WTC11 (cell line): Measurements from ENCODE around the gene NOL7. TPM values are rescaled to one million over a fixed set of nuclear protein-coding genes. Genes with fewer than 3 reads are reported as not detected.

Source experiments
- ATAC-seq: fragments of 200-7000 bp; cut with Tn5 transposase; 2 replicates; pipeline ENCODE4 v1.10.0; 2021; ENCODE audit warnings: mild to moderate bottlenecking, moderate library complexity
- CTCF ChIA-PET: fragments of 300-600 bp; sonication (Branson Sonifier 250); formaldehyde crosslinking; loops from one replicate; lab custom pipeline; 2021; ENCODE audit warnings: antibody characterized with exemption; lab: Charles Lee
- POLR2A ChIA-PET: fragments of 350-600 bp; sonication (Branson Sonifier 250); formaldehyde crosslinking; loops from one replicate; lab custom pipeline; 2021; ENCODE audit warnings: antibody characterized with exemption; lab: Charles Lee
- DNase-seq: peaks from one replicate; pipeline ENCODE4 v3.0.0; 2021; ENCODE audit warnings: low spot score
- H3K27ac Mint-ChIP-seq: 2 replicates; pipeline ENCODE4 v1.8.0; 2021; ENCODE audit warnings: mixed read lengths
- H3K27me3 Mint-ChIP-seq: 2 replicates; pipeline ENCODE4 v1.8.0; 2021; ENCODE audit warnings: low read depth, mild to moderate bottlenecking, moderate library complexity, mixed read lengths
- H3K36me3 Mint-ChIP-seq: 2 replicates; pipeline ENCODE4 v1.8.0; 2021; ENCODE audit warnings: mixed read lengths
- H3K4me1 Mint-ChIP-seq: 2 replicates; pipeline ENCODE4 v1.8.0; 2022; ENCODE audit warnings: mixed read lengths
- H3K4me3 Mint-ChIP-seq: 2 replicates; pipeline ENCODE4 v1.8.0; 2021; ENCODE audit warnings: mild to moderate bottlenecking, moderate library complexity, mixed read lengths
- H3K9me3 Mint-ChIP-seq: 2 replicates; pipeline ENCODE4 v1.8.0; 2021; ENCODE audit warnings: mixed read lengths
- ATF1 ChIP-seq: sonication (generic); formaldehyde crosslinking; IDR thresholded peaks from 2 replicates; pipeline ENCODE4 v1.8.1; 2023; ENCODE audit warnings: mild to moderate bottlenecking, moderate library complexity, missing genetic modification reagents
- EMX1 ChIP-seq: fragments of 250-450 bp; sonication (Bioruptor Pico); IDR thresholded peaks from 2 replicates; pipeline ENCODE4 v1.8.0; 2021; ENCODE audit warnings: mild to moderate bottlenecking
- ETV6 ChIP-seq: sonication (generic); formaldehyde crosslinking; IDR thresholded peaks from 2 replicates; pipeline ENCODE4 v1.8.1; 2022; ENCODE audit warnings: mild to moderate bottlenecking, missing genetic modification reagents
- FOXP4 ChIP-seq: sonication (generic); formaldehyde crosslinking; IDR thresholded peaks from 2 replicates; pipeline ENCODE4 v1.8.0; 2022; ENCODE audit warnings: mild to moderate bottlenecking, missing genetic modification reagents
- GABPB1 ChIP-seq: sonication (generic); formaldehyde crosslinking; IDR thresholded peaks from 2 replicates; pipeline ENCODE4 v1.8.1; 2023; ENCODE audit warnings: mild to moderate bottlenecking, missing genetic modification reagents
- GRHL2 ChIP-seq: fragments of 250-450 bp; sonication (Bioruptor Pico); IDR thresholded peaks from 2 replicates; pipeline ENCODE4 v1.8.0; 2022; ENCODE audit warnings: mild to moderate bottlenecking, moderate library complexity; ENCODE audit not compliant: insufficient replicate concordance, severe bottlenecking
- IRF1 ChIP-seq: sonication (generic); formaldehyde crosslinking; IDR thresholded peaks from 2 replicates; pipeline ENCODE4 v1.8.0; 2023; ENCODE audit warnings: missing genetic modification reagents
- JUN ChIP-seq: sonication (generic); formaldehyde crosslinking; IDR thresholded peaks from 2 replicates; pipeline ENCODE4 v1.8.0; 2023; ENCODE audit warnings: mild to moderate bottlenecking, missing genetic modification reagents
- KAT7 ChIP-seq: sonication (generic); formaldehyde crosslinking; IDR thresholded peaks from 2 replicates; pipeline ENCODE4 v1.8.1; 2023; ENCODE audit warnings: missing genetic modification reagents, mild to moderate bottlenecking, borderline replicate concordance
- MXD4 ChIP-seq: fragments of 250-450 bp; sonication (Bioruptor Pico); IDR thresholded peaks from 2 replicates; pipeline ENCODE4 v1.8.0; 2021; ENCODE audit warnings: mild to moderate bottlenecking, moderate library complexity, borderline replicate concordance
- NR2C2 ChIP-seq: sonication (generic); formaldehyde crosslinking; IDR thresholded peaks from 2 replicates; pipeline ENCODE4 v1.8.0; 2022; ENCODE audit warnings: mild to moderate bottlenecking, missing genetic modification reagents
- PRRX2 ChIP-seq: fragments of 250-450 bp; sonication (Bioruptor Pico); IDR thresholded peaks from 2 replicates; pipeline ENCODE4 v1.8.0; 2021; ENCODE audit warnings: mild to moderate bottlenecking
- RORB ChIP-seq: fragments of 250-450 bp; sonication (Bioruptor Pico); IDR thresholded peaks from 2 replicates; pipeline ENCODE4 v1.9.0; 2021; ENCODE audit warnings: mild to moderate bottlenecking
- SP1 ChIP-seq: sonication (generic); formaldehyde crosslinking; conservative IDR thresholded peaks from 2 replicates; pipeline ENCODE4 v1.8.1; 2022; ENCODE audit warnings: missing genetic modification reagents
- TEAD1 ChIP-seq: sonication (generic); formaldehyde crosslinking; IDR thresholded peaks from 2 replicates; pipeline ENCODE4 v1.8.0; 2022; ENCODE audit warnings: mild to moderate bottlenecking, missing genetic modification reagents
- ZMAT4 ChIP-seq: fragments of 250-450 bp; sonication (Bioruptor Pico); IDR thresholded peaks from 2 replicates; pipeline ENCODE4 v1.9.0; 2021; ENCODE audit warnings: mild to moderate bottlenecking
- ZNF121 ChIP-seq: sonication (generic); formaldehyde crosslinking; IDR thresholded peaks from 2 replicates; pipeline ENCODE4 v1.8.0; 2023; ENCODE audit warnings: missing genetic modification reagents
- ZNF423 ChIP-seq: fragments of 250-450 bp; sonication (Bioruptor Pico); IDR thresholded peaks from 2 replicates; pipeline ENCODE4 v2.1.2; 2022; ENCODE audit warnings: mild to moderate bottlenecking, moderate library complexity
- total RNA-seq: library from RNA; stranded (reverse); gene quantifications from 3 replicates; pipeline ENCODE4 v1.2.3, GENCODE V29; 2021
- TF ChIP-seq, protein P1 (sequence below): sonication (generic); formaldehyde crosslinking; conservative IDR thresholded peaks from 2 replicates; pipeline ENCODE4 v1.8.1; 2023; ENCODE audit warnings: mild to moderate bottlenecking, low read depth, missing genetic modification reagents, moderate library complexity
- TF ChIP-seq, protein P2 (sequence below): sonication (generic); formaldehyde crosslinking; IDR thresholded peaks from 2 replicates; pipeline ENCODE4 v1.8.1; 2023; ENCODE audit warnings: mild to moderate bottlenecking, missing genetic modification reagents, borderline replicate concordance
- TF ChIP-seq, protein P3 (sequence below): sonication (generic); formaldehyde crosslinking; IDR thresholded peaks from 2 replicates; pipeline ENCODE4 v1.8.1; 2023; ENCODE audit warnings: mild to moderate bottlenecking, moderate library complexity, missing genetic modification reagents
- TF ChIP-seq, protein P4 (sequence below): sonication (generic); formaldehyde crosslinking; IDR thresholded peaks from 2 replicates; pipeline ENCODE4 v1.8.1; 2022; ENCODE audit warnings: mild to moderate bottlenecking, moderate library complexity, missing genetic modification reagents
- TF ChIP-seq, protein P5 (sequence below): sonication (generic); formaldehyde crosslinking; IDR thresholded peaks from 2 replicates; pipeline ENCODE4 v1.8.0; 2022; ENCODE audit warnings: mild to moderate bottlenecking, missing genetic modification reagents

Gene NOL7
- total RNA-seq, 1 experiment from 2014 or later: 76.1 TPM

DNA sequence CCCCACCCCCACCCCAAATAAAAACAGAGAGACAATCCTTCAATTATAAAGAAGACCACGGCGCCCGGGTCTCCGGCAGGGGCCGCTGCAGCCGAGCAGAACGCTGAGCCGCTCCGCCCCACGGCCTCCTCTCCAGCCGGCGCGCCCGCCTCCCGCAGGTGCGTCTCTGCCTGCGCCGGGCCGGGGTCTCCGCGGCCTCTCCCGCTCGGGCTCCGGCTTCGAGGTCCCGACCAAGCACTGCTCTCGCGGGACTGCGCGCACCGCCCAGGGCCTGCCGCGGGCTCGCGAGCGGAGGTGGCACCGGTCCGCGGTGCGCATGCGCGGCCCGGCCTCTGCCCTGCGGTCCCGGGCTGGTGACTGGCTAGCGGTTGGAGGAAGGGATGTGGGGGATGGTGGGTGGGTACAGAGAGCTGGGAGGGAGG, 41.0 kb upstream of the NOL7 start (continued):
- TF ChIP-seq, protein P1, sequence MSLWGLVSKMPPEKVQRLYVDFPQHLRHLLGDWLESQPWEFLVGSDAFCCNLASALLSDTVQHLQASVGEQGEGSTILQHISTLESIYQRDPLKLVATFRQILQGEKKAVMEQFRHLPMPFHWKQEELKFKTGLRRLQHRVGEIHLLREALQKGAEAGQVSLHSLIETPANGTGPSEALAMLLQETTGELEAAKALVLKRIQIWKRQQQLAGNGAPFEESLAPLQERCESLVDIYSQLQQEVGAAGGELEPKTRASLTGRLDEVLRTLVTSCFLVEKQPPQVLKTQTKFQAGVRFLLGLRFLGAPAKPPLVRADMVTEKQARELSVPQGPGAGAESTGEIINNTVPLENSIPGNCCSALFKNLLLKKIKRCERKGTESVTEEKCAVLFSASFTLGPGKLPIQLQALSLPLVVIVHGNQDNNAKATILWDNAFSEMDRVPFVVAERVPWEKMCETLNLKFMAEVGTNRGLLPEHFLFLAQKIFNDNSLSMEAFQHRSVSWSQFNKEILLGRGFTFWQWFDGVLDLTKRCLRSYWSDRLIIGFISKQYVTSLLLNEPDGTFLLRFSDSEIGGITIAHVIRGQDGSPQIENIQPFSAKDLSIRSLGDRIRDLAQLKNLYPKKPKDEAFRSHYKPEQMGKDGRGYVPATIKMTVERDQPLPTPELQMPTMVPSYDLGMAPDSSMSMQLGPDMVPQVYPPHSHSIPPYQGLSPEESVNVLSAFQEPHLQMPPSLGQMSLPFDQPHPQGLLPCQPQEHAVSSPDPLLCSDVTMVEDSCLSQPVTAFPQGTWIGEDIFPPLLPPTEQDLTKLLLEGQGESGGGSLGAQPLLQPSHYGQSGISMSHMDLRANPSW (CRISPR knock-in tag): no peak
- TF ChIP-seq JUN (CRISPR knock-in tag) (no peak), RORB (no peak), ETV6 (peak; percentile 33; the same call in 1 of the 2 replicates), MXD4 (CRISPR knock-in tag) (no peak), TEAD1 (CRISPR knock-in tag) (no peak; the same call in 1 of the 2 replicates), GRHL2 (CRISPR knock-in tag) (no peak), NR2C2 (CRISPR knock-in tag) (no peak), PRRX2 (CRISPR knock-in tag) (no peak), SP1 (peak; percentile 54; the same call in 1 of the 2 replicates)
- TF ChIP-seq, protein P2, sequence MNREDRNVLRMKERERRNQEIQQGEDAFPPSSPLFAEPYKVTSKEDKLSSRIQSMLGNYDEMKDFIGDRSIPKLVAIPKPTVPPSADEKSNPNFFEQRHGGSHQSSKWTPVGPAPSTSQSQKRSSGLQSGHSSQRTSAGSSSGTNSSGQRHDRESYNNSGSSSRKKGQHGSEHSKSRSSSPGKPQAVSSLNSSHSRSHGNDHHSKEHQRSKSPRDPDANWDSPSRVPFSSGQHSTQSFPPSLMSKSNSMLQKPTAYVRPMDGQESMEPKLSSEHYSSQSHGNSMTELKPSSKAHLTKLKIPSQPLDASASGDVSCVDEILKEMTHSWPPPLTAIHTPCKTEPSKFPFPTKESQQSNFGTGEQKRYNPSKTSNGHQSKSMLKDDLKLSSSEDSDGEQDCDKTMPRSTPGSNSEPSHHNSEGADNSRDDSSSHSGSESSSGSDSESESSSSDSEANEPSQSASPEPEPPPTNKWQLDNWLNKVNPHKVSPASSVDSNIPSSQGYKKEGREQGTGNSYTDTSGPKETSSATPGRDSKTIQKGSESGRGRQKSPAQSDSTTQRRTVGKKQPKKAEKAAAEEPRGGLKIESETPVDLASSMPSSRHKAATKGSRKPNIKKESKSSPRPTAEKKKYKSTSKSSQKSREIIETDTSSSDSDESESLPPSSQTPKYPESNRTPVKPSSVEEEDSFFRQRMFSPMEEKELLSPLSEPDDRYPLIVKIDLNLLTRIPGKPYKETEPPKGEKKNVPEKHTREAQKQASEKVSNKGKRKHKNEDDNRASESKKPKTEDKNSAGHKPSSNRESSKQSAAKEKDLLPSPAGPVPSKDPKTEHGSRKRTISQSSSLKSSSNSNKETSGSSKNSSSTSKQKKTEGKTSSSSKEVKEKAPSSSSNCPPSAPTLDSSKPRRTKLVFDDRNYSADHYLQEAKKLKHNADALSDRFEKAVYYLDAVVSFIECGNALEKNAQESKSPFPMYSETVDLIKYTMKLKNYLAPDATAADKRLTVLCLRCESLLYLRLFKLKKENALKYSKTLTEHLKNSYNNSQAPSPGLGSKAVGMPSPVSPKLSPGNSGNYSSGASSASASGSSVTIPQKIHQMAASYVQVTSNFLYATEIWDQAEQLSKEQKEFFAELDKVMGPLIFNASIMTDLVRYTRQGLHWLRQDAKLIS (CRISPR knock-in tag): no peak
- TF ChIP-seq, protein P3, sequence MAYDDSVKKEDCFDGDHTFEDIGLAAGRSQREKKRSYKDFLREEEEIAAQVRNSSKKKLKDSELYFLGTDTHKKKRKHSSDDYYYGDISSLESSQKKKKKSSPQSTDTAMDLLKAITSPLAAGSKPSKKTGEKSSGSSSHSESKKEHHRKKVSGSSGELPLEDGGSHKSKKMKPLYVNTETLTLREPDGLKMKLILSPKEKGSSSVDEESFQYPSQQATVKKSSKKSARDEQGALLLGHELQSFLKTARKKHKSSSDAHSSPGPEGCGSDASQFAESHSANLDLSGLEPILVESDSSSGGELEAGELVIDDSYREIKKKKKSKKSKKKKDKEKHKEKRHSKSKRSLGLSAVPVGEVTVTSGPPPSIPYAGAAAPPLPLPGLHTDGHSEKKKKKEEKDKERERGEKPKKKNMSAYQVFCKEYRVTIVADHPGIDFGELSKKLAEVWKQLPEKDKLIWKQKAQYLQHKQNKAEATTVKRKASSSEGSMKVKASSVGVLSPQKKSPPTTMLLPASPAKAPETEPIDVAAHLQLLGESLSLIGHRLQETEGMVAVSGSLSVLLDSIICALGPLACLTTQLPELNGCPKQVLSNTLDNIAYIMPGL (CRISPR knock-in tag): peak; percentile 83
- TF ChIP-seq, all 79 proteins: peak for 8

DNA sequence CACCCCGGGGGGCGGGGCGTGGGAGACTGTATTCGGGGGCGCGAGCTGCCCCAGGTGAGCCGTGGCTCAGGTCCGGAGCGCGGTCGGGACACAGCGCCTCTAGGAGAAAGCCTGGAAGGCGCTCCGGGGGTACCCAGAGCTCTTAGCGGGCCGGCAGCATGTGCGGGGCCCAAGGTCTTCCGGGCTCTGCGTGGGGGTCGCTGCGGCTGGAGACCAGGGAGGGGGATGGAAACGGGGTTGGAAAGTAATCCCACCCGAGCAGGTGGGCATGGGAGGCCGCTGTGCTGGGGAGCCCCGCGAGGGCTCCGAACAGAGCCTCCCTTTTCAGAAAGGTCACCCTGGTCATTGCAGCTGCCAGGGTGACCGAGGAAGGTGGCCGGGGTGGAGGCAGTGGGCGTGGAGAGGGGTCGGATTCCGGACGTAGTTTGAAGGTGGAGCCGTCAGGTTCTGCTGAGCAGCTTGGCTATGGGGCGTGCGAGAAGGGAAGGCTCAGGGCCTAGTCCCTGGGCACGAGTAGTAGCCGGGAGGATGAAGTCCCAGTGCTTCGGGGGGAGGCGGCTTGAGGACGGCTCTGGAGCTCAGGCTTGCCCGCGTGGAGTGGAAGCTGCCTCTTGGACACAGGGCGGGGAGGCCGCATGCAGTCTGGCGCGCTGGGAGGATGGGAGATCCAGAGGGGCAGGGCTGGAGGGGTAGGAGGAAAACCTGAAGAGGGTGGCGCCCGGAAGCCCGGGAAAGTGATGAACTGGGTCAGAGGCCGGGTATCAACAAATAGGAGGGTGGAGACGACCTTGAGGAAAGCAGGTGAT, 40.4 kb upstream of the NOL7 start, which contains the start of gene SIRT5:
TSS of gene SIRT5 (plus strand) at position 31 of the 806 bp plus-strand sequence. CDS start 9,510 bp downstream, outside the sequence.
- ATAC-seq: peak; percentile 73
- peak within 1 kb of the TSS; percentile 98 for H3K27ac Mint-ChIP-seq
- peaks cover 6% of the 10 kb centered on the region; the same call in 1 of the 2 replicates for H3K9me3 Mint-ChIP-seq
- peak; percentile 83 for DNase-seq
- H3K36me3 Mint-ChIP-seq: peaks cover 2% of the 10 kb centered on the region
- H3K4me1 Mint-ChIP-seq: peaks cover 36% of the 10 kb centered on the region
- H3K4me3 Mint-ChIP-seq: peak within 1 kb of the TSS; percentile 92
- ChIA-PET CTCF (interaction anchor here (0.5 to 2.8 kb wide), 54 partner anchors 9 to 426 kb away, joined by 3 to 41 read pairs (median 4); partner anchors contain the start of genes GFOD1, NOL7 and TBC1D7), POLR2A (interaction anchor here (0.6 to 1.9 kb wide), 15 partner anchors 14 to 247 kb away, joined by 3 to 18 read pairs (median 3); partner anchors contain the start of genes GFOD1, NOL7 and TBC1D7)
- no peaks in the 10 kb centered on the region for H3K27me3 Mint-ChIP-seq
- TF ChIP-seq, protein P4, sequence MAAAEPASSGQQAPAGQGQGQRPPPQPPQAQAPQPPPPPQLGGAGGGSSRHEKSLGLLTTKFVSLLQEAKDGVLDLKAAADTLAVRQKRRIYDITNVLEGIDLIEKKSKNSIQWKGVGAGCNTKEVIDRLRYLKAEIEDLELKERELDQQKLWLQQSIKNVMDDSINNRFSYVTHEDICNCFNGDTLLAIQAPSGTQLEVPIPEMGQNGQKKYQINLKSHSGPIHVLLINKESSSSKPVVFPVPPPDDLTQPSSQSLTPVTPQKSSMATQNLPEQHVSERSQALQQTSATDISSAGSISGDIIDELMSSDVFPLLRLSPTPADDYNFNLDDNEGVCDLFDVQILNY (CRISPR knock-in tag): no peak; the same call in 1 of the 2 replicates
- TF ChIP-seq ZNF121 (CRISPR knock-in tag) (no peak), FOXP4 (peak; percentile 72; the same call in 1 of the 2 replicates), GABPB1 (CRISPR knock-in tag) (peak; percentile 22; the same call in 1 of the 2 replicates), ATF1 (0 out of 2 replicates have a peak, but pooled peaks have one; percentile 40), EMX1 (CRISPR knock-in tag) (peak; percentile 43; the same call in 1 of the 2 replicates), ZMAT4 (CRISPR knock-in tag) (no peak), ZNF423 (peak; percentile 73), KAT7 (no peak), IRF1 (CRISPR knock-in tag) (no peak), SP1 (peak; percentile 46)
- TF ChIP-seq, protein P5, sequence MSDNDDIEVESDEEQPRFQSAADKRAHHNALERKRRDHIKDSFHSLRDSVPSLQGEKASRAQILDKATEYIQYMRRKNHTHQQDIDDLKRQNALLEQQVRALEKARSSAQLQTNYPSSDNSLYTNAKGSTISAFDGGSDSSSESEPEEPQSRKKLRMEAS: peak; percentile 44; the same call in 1 of the 2 replicates
